COLO668 (cell line): ENCODE data around the gene CCDC27.
"Not testable (repeated sequence)": the region's sequence is repeated elsewhere in the genome, so short reads cannot be mapped to it uniquely, and the experiment has no call there.

Experiments used
- DNase-seq: peaks from one replicate; lab custom pipeline; 2025; ENCODE audit not compliant: unreplicated experiment; lab: John Stamatoyannopoulos, UW

CCDC27 gene

GRCh38 chr1:3735027-3735681 lies 17.1 kb upstream of the CCDC27 start:
- no peak for DNase-seq

- DNase-seq: no peak
These were observed 16.6 kb upstream of the CCDC27 start for GRCh38 chr1:3735688-3736087.

GRCh38 chr1:3736131-3736561 lies 16.1 kb upstream of the CCDC27 start:
- no peak for DNase-seq

GRCh38 chr1:3736708-3737107 lies 15.5 kb upstream of the CCDC27 start:
- no peak for DNase-seq

- DNase-seq: no peak
These were observed 13.3 kb upstream of the CCDC27 start for GRCh38 chr1:3738943-3739342.

GRCh38 chr1:3740042-3740441 lies 12.2 kb upstream of the CCDC27 start:
- no peak for DNase-seq

GRCh38 chr1:3740752-3741151 lies 11.5 kb upstream of the CCDC27 start:
- DNase-seq: no peak

GRCh38 chr1:3741566-3742438 lies 10.4 kb upstream of the CCDC27 start:
- DNase-seq: no peak

GRCh38 chr1:3742439-3743298 lies 9.6 kb upstream of the CCDC27 start:
- DNase-seq: no peak

- DNase-seq: no peak
These were observed 8.8 kb upstream of the CCDC27 start for GRCh38 chr1:3743421-3743820.

- DNase-seq: no peak
These were observed 8.4 kb upstream of the CCDC27 start for GRCh38 chr1:3743826-3744225.

GRCh38 chr1:3744646-3745045 lies 7.6 kb upstream of the CCDC27 start:
- DNase-seq: no peak

GRCh38 chr1:3745071-3745470 lies 7.2 kb upstream of the CCDC27 start:
- no peak for DNase-seq

- DNase-seq: no peak
These were observed 6.5 kb upstream of the CCDC27 start for GRCh38 chr1:3745590-3746381.

GRCh38 chr1:3746389-3746829 lies 5.8 kb upstream of the CCDC27 start:
- DNase-seq: peak; percentile 60

GRCh38 chr1:3746830-3747521 lies 5.3 kb upstream of the CCDC27 start:
- peak; percentile 97 for DNase-seq

GRCh38 chr1:3747522-3747848 lies 4.8 kb upstream of the CCDC27 start:
- no peak for DNase-seq

- DNase-seq: no peak
These were observed 4.3 kb upstream of the CCDC27 start for GRCh38 chr1:3747903-3748302.

- DNase-seq: not testable (repeated sequence)
These were observed 3.8 kb upstream of the CCDC27 start for GRCh38 chr1:3748316-3748900.

GRCh38 chr1:3749512-3749911 lies 2.7 kb upstream of the CCDC27 start:
- DNase-seq: no peak
